ENCODE results near the gene PCA3. TPM values are rescaled to one million over a fixed set of nuclear protein-coding genes. Genes with fewer than 3 reads are reported as not detected.

PCA3 gene
- total RNA-seq, 2 experiments from 2014 or later: not detected

DNA sequence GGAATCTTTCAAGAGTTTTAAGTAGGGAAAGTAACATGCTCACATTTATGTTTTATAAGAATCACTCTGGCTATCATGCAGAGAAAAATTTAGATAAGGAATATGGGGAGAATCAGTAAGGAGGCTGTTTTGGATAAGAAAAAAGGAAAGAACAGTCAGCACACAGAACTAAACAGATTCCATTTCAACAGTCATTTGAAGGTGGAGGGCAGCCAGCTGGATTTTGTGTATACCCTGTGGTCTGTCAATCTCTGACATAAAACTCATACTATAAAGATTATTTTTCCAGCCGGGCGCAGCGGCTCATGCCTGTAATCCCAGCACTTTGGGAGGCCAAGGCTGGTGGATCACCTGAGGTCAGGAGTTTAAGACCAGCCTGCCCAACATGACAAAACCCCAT lies 64.2 kb downstream of the PCA3 start:
- Histone ChIP-seq H3K4me1 (ENCODE audit: insufficient read depth, low read length) (no peaks in the 10 kb centered on the region), H3K27ac (ENCODE audit: low read depth in 1 of 2, low read length in 2 of 2) (no peak overlapping the region), H3K4me3 (ENCODE audit: low read length) (no peak overlapping the region), H3K27me3 (ENCODE audit: control insufficient read depth in 1 of 2, insufficient read depth in 2 of 2, low read length in 2 of 2) (no peaks in the 10 kb centered on the region), H3K36me3 (ENCODE audit: insufficient read depth, low read length) (no peaks in the 10 kb centered on the region), H3K9me3 (ENCODE audit: control insufficient read depth in 1 of 2, insufficient read depth in 1 of 2, low read length in 2 of 2) (peaks cover 0 to 4% of the 10 kb centered on the region in 2 experiments)
- Mint-ChIP-seq H3K27me3 (peaks cover 19% of the 10 kb centered on the region), H3K9me3 (no peaks in the 10 kb centered on the region), H3K36me3 (ENCODE audit: low read depth) (no peaks in the 10 kb centered on the region), H3K4me3 (no peak overlapping the region), H3K4me1 (ENCODE audit: low read depth) (no peaks in the 10 kb centered on the region), H3K27ac (no peak overlapping the region)
- intact Hi-C loops (cut with DNase I, micrococcal nuclease): no loop called here
- ATAC-seq (ENCODE audit: poor library complexity) (no peak), DNase-seq (no peak)
- CTCF ChIA-PET: interaction anchor here (1.0 kb wide), 1 partner anchor 10 kb away, joined by 3 read pairs; no protein-coding TSS in a partner anchor
- POLR2A ChIA-PET: no interaction called here
- no peak for TF ChIP-seq CTCF (IDR thresholded peaks at IDR 0.05)

GRCh38 chr9:76835571-76836283 lies 71.5 kb downstream of the PCA3 start:
- DNase-seq: no peak
- no peak overlapping the region for H3K27ac Mint-ChIP-seq
- no peak overlapping the region for H3K4me3 Mint-ChIP-seq
- no peaks in the 10 kb centered on the region for H3K36me3 Mint-ChIP-seq (ENCODE audit: low read depth)
- Histone ChIP-seq H3K36me3 (ENCODE audit: insufficient read depth, low read length) (no peaks in the 10 kb centered on the region), H3K4me1 (ENCODE audit: insufficient read depth, low read length) (no peaks in the 10 kb centered on the region), H3K4me3 (ENCODE audit: low read length) (no peak overlapping the region), H3K9me3 (ENCODE audit: control insufficient read depth in 1 of 2, insufficient read depth in 1 of 2, low read length in 2 of 2) (peaks cover 0 to 3% of the 10 kb centered on the region in 2 experiments), H3K27ac (ENCODE audit: low read depth in 1 of 2, low read length in 2 of 2) (no peak overlapping the region), H3K27me3 (ENCODE audit: control insufficient read depth in 1 of 2, insufficient read depth in 2 of 2, low read length in 2 of 2) (no peaks in the 10 kb centered on the region)
- intact Hi-C loops (cut with DNase I, micrococcal nuclease): no loop called here
- ChIA-PET CTCF (interaction anchor here (1.4 kb wide), 1 partner anchor 9 kb away, joined by 3 read pairs; no protein-coding TSS in a partner anchor), POLR2A (no interaction called here)
- H3K27me3 Mint-ChIP-seq: peaks cover 5% of the 10 kb centered on the region
- TF ChIP-seq CTCF (IDR thresholded peaks at IDR 0.05): no peak
- ATAC-seq (ENCODE audit: poor library complexity): no peak
- H3K4me1 Mint-ChIP-seq (ENCODE audit: low read depth): no peaks in the 10 kb centered on the region
- H3K9me3 Mint-ChIP-seq: no peaks in the 10 kb centered on the region

Other genes starting within 250 kb of the PCA3 start
- gene PRUNE2, start 141.7 kb downstream of the PCA3 start, total RNA-seq: not detected